Islet of Langerhans (tissue), 1 donor: Measurements from ENCODE around the gene SEC14L5.

Source experiments
- FAIRE-seq: peaks from one replicate; lab custom pipeline; 2011; peaks lifted over from hg19 to GRCh38; lab: Jason Lieb, UNC

Gene SEC14L5

GRCh38 chr16:4987580-4988374 lies 29.6 kb downstream of the SEC14L5 start:
- FAIRE-seq = no peak

- no peak for FAIRE-seq
These were observed 30.5 kb downstream of the SEC14L5 start for GRCh38 chr16:4988647-4989046.

DNA sequence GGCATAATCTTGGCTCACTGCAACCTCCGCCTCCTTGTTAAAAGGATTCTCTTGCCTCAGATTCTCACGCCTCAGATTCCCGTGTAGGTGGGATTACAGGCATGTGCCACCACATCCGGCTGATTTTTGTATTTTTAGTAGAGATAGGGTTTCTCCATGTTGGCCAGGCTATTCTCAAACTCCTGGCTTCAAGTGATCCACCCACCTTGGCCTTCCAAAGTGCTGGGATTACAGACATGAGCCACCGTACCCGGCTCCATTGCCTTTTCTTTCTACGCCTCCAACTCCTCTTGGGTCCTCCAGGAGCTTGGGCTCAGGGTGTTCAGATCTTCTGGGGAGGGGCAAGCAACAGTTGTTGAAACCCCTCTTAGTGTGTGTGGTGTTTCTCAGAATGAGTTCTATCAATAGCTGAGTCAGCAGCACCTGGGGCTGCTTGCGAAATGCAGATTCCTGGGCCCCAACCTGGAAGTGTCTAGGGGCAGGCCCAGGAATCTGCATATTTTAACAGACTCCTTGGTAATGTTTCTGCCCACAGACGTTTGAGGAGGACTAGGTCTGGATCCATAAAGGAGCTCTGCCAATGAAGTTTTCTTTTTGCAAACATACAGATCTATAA lies 31.4 kb downstream of the SEC14L5 start:
- FAIRE-seq = no peak

DNA sequence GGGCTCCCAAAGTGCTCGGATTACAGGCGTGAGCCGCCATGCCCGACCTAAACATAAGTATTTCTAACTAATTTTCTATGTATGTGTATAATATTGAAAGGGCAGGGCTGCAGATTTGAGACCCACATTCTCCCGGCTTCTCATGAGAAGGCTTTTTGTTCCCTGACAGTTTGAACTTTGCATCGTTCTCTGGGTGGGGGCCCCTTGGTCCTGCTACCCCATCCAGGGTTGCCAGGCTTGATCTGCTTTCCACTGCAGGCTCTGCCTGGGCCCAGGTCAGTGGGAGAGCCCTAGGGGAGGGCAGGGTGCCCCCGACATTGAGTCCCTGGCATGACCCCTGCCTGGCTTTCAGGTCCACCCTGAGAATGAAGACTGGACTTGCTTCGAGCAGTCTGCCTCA lies 32.3 kb downstream of the SEC14L5 start:
- no peak for FAIRE-seq

GRCh38 chr16:4991754-4992153 lies 33.6 kb downstream of the SEC14L5 start:
- no peak for FAIRE-seq

- no peak for FAIRE-seq
These were observed 36.7 kb downstream of the SEC14L5 start for GRCh38 chr16:4994719-4995434.

DNA sequence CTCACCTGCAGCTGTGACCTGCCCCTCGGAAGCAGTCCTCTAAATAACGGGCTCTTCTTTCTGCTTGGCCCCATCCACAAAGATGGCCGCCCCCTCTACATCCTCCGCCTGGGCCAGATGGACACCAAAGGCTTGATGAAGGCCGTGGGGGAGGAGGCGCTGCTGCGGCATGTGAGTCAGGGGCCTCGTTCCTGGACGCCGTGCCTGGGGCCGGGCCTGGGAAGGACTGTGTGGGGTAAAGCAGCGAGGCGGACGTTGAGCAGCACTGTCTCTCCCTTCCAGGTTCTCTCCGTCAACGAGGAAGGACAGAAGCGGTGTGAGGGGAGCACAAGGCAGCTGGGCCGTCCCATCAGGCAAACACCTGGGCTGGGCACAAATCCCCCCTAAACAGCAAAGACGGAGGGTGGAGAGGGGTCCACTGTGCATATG lies 42.5 kb downstream of the SEC14L5 start:
- no peak for FAIRE-seq

DNA sequence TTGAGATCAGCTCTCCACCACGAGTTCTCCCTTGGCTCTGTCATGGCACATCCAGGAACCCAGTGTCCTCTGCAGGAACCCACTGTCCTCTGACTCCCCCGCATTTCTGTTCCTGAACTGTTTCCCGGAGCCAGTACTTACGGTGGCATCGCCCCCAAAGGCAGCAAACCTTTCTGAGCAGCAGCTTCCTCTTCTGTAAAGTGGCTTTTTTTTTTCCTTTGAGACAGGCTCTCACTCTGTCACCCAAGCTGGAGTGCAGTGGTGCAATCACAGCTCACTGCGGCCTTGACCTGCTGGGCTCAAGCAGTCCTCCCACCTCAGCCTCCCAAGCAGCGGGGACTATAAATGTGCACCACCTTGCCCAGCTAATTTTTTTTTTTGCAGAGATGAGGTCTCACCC lies 43.4 kb downstream of the SEC14L5 start:
- no peak for FAIRE-seq

DNA sequence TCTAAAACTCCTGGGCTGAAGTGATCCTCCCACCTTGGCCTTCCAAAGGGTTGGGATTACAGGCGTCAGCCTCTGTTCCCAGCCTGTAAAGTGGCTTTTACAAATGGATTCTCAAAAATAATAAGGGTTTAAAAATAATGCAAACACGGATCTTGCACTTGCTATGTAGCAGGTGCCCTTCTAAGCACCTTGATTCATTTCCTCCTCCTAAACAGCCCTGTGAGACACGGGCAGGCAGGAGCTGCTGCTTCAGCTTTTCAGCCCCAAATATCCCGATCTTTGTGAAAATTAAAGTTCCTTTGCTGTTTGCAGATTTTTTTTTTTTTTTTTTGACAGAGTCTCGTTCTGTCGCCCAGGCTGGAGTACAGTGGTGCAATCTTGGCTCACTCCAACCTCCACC lies 43.9 kb downstream of the SEC14L5 start:
- no peak for FAIRE-seq

DNA sequence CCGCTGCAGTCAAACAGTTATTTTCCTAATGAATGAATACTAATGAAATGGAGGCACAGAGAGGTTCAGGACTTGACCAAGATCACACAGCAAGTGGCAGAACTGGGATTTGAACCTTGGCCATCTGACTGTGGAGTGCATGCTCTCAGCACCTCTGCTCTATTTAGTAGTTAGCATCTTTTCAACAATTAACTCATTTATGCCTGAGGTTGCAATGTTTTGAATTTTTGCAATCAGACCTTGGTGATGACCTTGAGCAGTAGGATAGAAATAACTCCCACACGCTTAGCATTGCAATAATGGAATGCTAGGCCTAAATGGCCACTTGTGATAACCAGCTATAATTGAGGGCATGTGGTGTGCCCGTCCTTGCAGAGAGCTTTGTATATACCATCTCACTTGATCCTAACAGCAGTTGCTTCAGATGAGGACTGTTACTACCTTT lies 44.6 kb downstream of the SEC14L5 start:
- no peak for FAIRE-seq

- no peak for FAIRE-seq
These were observed 45.1 kb downstream of the SEC14L5 start for GRCh38 chr16:5003211-5003610.

GRCh38 chr16:5003828-5004227 lies 45.7 kb downstream of the SEC14L5 start:
- FAIRE-seq = no peak

DNA sequence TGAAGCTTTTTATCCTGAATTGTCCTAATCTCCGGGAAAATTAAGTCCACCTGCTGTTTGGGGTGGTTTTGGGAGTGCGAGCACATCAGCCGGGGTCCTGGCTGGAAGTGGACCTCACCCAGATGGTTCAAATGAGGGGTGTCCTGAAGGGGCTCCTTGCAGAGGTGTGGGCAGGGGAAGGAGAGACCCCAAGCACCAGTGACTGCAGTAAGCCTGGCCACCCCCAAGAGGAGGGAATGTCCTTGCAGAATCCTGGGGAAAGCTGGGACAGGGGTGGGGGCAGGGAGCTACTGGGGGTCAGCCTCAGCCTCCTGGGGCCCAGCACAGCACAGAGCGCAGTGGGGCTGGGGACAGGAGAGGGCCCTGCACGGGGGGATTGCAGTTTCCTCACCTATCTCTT lies 46.2 kb downstream of the SEC14L5 start:
- FAIRE-seq = no peak

DNA sequence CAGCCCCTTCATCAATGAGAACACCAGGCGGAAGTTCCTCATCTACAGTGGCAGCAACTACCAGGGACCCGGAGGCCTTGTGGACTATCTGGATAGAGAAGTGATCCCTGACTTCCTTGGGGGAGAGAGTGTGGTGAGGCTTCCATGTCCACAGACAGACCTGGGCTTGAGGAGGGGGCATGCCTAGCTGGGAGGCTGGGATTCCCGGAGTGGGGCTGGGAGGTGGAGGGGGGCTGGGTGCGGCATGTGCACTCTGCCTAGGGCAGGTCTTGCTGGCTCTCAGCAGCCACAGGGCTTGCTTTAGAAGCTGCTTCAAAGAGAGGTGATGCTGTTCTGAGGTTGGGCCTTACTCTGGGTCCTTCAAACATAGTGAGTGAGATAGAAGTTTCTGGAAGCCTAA lies 47.8 kb downstream of the SEC14L5 start:
- FAIRE-seq = no peak

DNA sequence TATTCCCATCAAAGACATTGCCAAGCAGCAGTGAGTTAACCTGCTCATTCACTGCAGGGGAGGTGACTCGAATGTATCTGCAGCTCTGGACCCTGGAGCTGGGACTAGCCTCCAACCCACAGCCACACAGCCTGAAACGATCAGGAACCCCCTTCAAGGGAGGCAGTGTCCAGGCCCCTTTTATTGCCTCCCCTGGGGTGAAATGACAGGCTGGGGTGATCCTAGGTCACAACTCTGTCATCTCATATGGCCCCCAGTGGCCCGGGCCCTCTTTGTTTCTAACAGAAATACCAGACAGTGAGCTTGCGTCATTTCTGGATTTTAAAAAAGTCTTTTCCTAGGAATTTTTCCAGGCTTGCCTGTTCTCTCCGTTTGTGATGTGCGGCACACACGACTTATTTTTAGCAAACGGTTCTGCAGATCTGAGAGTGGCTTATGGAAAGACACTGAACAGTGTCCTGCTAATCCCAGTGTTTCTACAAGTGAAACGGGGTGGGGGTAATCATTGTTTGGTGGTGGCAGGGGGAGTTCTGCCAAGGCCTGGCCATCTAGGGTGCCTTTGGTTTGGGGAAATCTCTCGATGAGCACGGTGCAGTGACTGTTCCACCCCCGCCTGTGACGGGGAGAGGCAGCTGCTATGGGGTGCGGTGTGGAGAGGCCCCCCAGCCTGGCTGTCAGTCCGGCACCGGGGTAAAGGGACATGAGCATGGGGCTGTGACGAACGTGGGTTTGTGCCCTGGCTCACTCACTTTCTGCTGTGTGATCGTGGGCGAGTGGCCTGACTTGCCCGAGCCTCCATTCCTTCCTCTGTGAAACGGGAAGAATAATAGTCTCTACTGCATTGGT lies 48.4 kb downstream of the SEC14L5 start:
- no peak for FAIRE-seq

- FAIRE-seq = no peak
These were observed 49.1 kb downstream of the SEC14L5 start for GRCh38 chr16:5007256-5007655.

GRCh38 chr16:5008311-5008731 lies 50.2 kb downstream of the SEC14L5 start:
- no peak for FAIRE-seq

- no peak for FAIRE-seq
These were observed 52.6 kb downstream of the SEC14L5 start for GRCh38 chr16:5010576-5011329.

GRCh38 chr16:5011637-5012036 lies 53.5 kb downstream of the SEC14L5 start:
- no peak for FAIRE-seq

GRCh38 chr16:5012887-5013286 lies 54.8 kb downstream of the SEC14L5 start:
- FAIRE-seq = no peak

- FAIRE-seq = no peak
These were observed 57.2 kb downstream of the SEC14L5 start for GRCh38 chr16:5015351-5015750.

- no peak for FAIRE-seq
These were observed 57.8 kb downstream of the SEC14L5 start for GRCh38 chr16:5015887-5016286.
